PC-9 (cell line): ENCODE data around the gene ZFP62. TPM values are rescaled to one million over a fixed set of nuclear protein-coding genes. Genes with fewer than 3 reads are reported as not detected.
A peak's percentile ranks its signal among the peaks of the same experiment; 100 is the strongest.

Experiments
- BruUV-seq: library from RNA; stranded (reverse); fragments of 400-500 nt; replicated peaks from 2 replicates; lab custom pipeline; 2021; lab: Mats Ljungman, UMichigan
- CTCF ChIA-PET: fragments of 300-600 bp; sonication (Branson Sonifier 250); formaldehyde crosslinking; loops from one replicate; lab custom pipeline; 2022; ENCODE audit warnings: antibody characterized with exemption; lab: Charles Lee
- POLR2A ChIA-PET: fragments of 300-600 bp; sonication (Branson Sonifier 250); formaldehyde crosslinking; loops from one replicate; lab custom pipeline; 2022; ENCODE audit warnings: antibody characterized with exemption; ENCODE audit not compliant: unreplicated experiment; lab: Charles Lee
- DNase-seq, 2 experiments: peaks; one replicate each; pipeline versions ENCODE4 v3.0.0 to v3.0.0-alpha.2; 2015 to 2022; ENCODE audit warnings: mixed read lengths in 1 of 2
- H2AFZ ChIP-seq: fragments of 200-600 bp; sonication (generic); 2 replicates; pipeline ENCODE4 v1.8.1; 2017; ENCODE audit warnings: antibody characterized with exemption
- H3F3A ChIP-seq: fragments of 200-600 bp; sonication (generic); 2 replicates; pipeline ENCODE4 v1.8.1; 2017; ENCODE audit warnings: antibody characterized with exemption, mild to moderate bottlenecking, low read depth; ENCODE audit not compliant: insufficient read depth
- H3K27ac ChIP-seq: fragments of 200-600 bp; sonication (generic); 2 replicates; pipeline ENCODE4 v1.6.1; 2016; ENCODE audit warnings: mixed run types
- H3K27me3 ChIP-seq: fragments of 200-600 bp; sonication (generic); 2 replicates; pipeline ENCODE4 v1.6.1; 2016; ENCODE audit warnings: low read depth, mixed run types; ENCODE audit not compliant: insufficient read depth
- H3K36me3 ChIP-seq: fragments of 200-600 bp; sonication (generic); 2 replicates; pipeline ENCODE4 v1.6.1; 2016; ENCODE audit warnings: low read depth, mixed run types
- H3K4me1 ChIP-seq: fragments of 200-600 bp; sonication (generic); replicated peaks from 2 replicates; pipeline ENCODE4 v1.6.1; 2016; ENCODE audit warnings: mixed run types; ENCODE audit not compliant: insufficient read depth
- H3K4me2 ChIP-seq: fragments of 200-600 bp; sonication (generic); 2 replicates; pipeline ENCODE4 v1.6.1; 2017; ENCODE audit warnings: mixed run types
- H3K4me3 ChIP-seq: fragments of 200-600 bp; sonication (generic); 2 replicates; pipeline ENCODE4 v1.6.1; 2016; ENCODE audit warnings: mixed run types
- H3K79me2 ChIP-seq: fragments of 200-600 bp; sonication (generic); 2 replicates; pipeline ENCODE4 v1.6.1; 2017; ENCODE audit warnings: low read depth, mixed run types
- H3K9me2 ChIP-seq: fragments of 200-600 bp; sonication (generic); 2 replicates; pipeline ENCODE4 v1.8.1; 2017; ENCODE audit warnings: mild to moderate bottlenecking; ENCODE audit not compliant: insufficient read depth
- H3K9me3 ChIP-seq: fragments of 200-600 bp; sonication (generic); 2 replicates; pipeline ENCODE4 v1.8.1; 2016; ENCODE audit warnings: low read depth; ENCODE audit not compliant: insufficient read depth
- H4K20me1 ChIP-seq: fragments of 200-600 bp; sonication (generic); 2 replicates; pipeline ENCODE4 v1.8.1; 2017; ENCODE audit not compliant: insufficient read depth
- CTCF ChIP-seq: fragments of 200-600 bp; sonication (generic); conservative IDR thresholded peaks from 2 replicates; pipeline ENCODE4 v1.6.1; 2017; ENCODE audit warnings: mixed run types, antibody characterized with exemption, mild to moderate bottlenecking, moderate library complexity
- EZH2 ChIP-seq: fragments of 200-600 bp; sonication (generic); IDR thresholded peaks from 2 replicates; pipeline ENCODE4 v1.8.0; 2017; ENCODE audit warnings: antibody characterized with exemption, low read depth
- intact Hi-C: fragments of 100-400 bp; cut with micrococcal nuclease; formaldehyde crosslinking; loops from one replicate; pipeline ENCODE4 v1.10.0; 2022; ENCODE audit not compliant: unreplicated experiment
- total RNA-seq: library from RNA; stranded (reverse); gene quantifications from 2 replicates; pipeline ENCODE4 v1.2.3, GENCODE V29; 2021

Gene ZFP62
- total RNA-seq, 1 experiment from 2014 or later: 57.3 TPM

- BruUV-seq: no TSS peak
- CTCF ChIA-PET: no interaction called here
Observed at GRCh38 chr5:180839227-180839626, 21.8 kb downstream of the ZFP62 start.

GRCh38 chr5:180837478-180837877 is 23.6 kb downstream of the ZFP62 start:
- no peak for DNase-seq
- H3K4me2 ChIP-seq: no peak overlapping the region
- intact Hi-C loops: no loop called here
- CTCF ChIA-PET: no interaction called here
- no peak overlapping the region for H3K27ac ChIP-seq
- no peak overlapping the region for H3K4me3 ChIP-seq
- no peaks in the 10 kb centered on the region; the same call in 1 of the 2 replicates for H3K9me2 ChIP-seq
- no peaks in the 10 kb centered on the region for H4K20me1 ChIP-seq
- H3K79me2 ChIP-seq: no peaks in the 10 kb centered on the region
- POLR2A ChIA-PET: interaction anchor here (0.6 kb wide), 2 partner anchors 10 to 297 kb away, joined by 3 to 7 read pairs; no protein-coding TSS in a partner anchor
- no peak overlapping the region for H2AFZ ChIP-seq
- H3F3A ChIP-seq: peaks cover 9% of the 10 kb centered on the region
- no peaks in the 10 kb centered on the region for H3K9me3 ChIP-seq
- no peak for TF ChIP-seq CTCF
- TF ChIP-seq EZH2: no peak
- no TSS peak for BruUV-seq
- H3K4me1 ChIP-seq: no peaks in the 10 kb centered on the region
- no peaks in the 10 kb centered on the region for H3K36me3 ChIP-seq
- H3K27me3 ChIP-seq: no peaks in the 10 kb centered on the region

More at GRCh38 chr5:180839227-180839626, 21.8 kb downstream of the ZFP62 start:
- no peak for DNase-seq
- peaks cover 10% of the 10 kb centered on the region for H3F3A ChIP-seq
- no peaks in the 10 kb centered on the region for H3K4me1 ChIP-seq
- H3K9me2 ChIP-seq: no peaks in the 10 kb centered on the region; the same call in 1 of the 2 replicates
- no peaks in the 10 kb centered on the region for H3K79me2 ChIP-seq
- H3K9me3 ChIP-seq: no peaks in the 10 kb centered on the region
- intact Hi-C loops: no loop called here
- TF ChIP-seq EZH2 (no peak), CTCF (no peak)
- H3K27ac ChIP-seq: no peak overlapping the region
- no peaks in the 10 kb centered on the region for H3K27me3 ChIP-seq
- POLR2A ChIA-PET: no interaction called here
- H3K4me2 ChIP-seq: no peak overlapping the region
- H3K36me3 ChIP-seq: no peaks in the 10 kb centered on the region
- no peaks in the 10 kb centered on the region for H4K20me1 ChIP-seq
- H3K4me3 ChIP-seq: no peak overlapping the region
- H2AFZ ChIP-seq: no peak overlapping the region

GRCh38 chr5:180832638-180833068 is 28.4 kb downstream of the ZFP62 start:
- H3K36me3 ChIP-seq: peaks cover 7% of the 10 kb centered on the region; the same call in 1 of the 2 replicates
- H2AFZ ChIP-seq: no peak overlapping the region
- peaks cover 10% of the 10 kb centered on the region for H3K9me3 ChIP-seq
- BruUV-seq: TSS peak; percentile 42
- H3K4me1 ChIP-seq: peaks cover 23% of the 10 kb centered on the region
- TF ChIP-seq EZH2 (no peak), CTCF (no peak)
- H3K79me2 ChIP-seq: peaks cover 11% of the 10 kb centered on the region
- CTCF ChIA-PET: no interaction called here
- intact Hi-C loops: no loop called here
- H3K4me2 ChIP-seq: peak overlapping the region; percentile 90
- H3K27ac ChIP-seq: no peak overlapping the region
- peak overlapping the region; percentile 72; the same call in 1 of the 2 replicates for H3K4me3 ChIP-seq
- peaks cover 10% of the 10 kb centered on the region; the same call in 1 of the 2 replicates for H3F3A ChIP-seq
- no peaks in the 10 kb centered on the region for H3K27me3 ChIP-seq
- POLR2A ChIA-PET: no interaction called here
- DNase-seq: no peak
- H4K20me1 ChIP-seq: no peaks in the 10 kb centered on the region
- H3K9me2 ChIP-seq: no peaks in the 10 kb centered on the region
